K562 (cell line): Measurements from ENCODE around the gene ITPR1. TPM values are rescaled to one million over a fixed set of nuclear protein-coding genes. Genes with fewer than 3 reads are reported as not detected.

Experiments used
- EGR1 ChIP-seq: fragments of 450-650 bp; conservative IDR thresholded peaks from 2 replicates; pipeline ENCODE4 v1.6.1; 2017; ENCODE audit warnings: mild to moderate bottlenecking
- GABPA ChIP-seq: fragments of 200-800 bp; sonication (Bioruptor generic); conservative IDR thresholded peaks from 2 replicates; pipeline ENCODE4 v1.6.1; 2016; ENCODE audit warnings: low read depth, missing genetic modification characterization, missing compliant biosample characterization
- JUNB ChIP-seq: fragments of 450-650 bp; formaldehyde crosslinking; conservative IDR thresholded peaks from 2 replicates; pipeline ENCODE4 v1.4.0; 2020; ENCODE audit warnings: mild to moderate bottlenecking
- KDM5B ChIP-seq: fragments of 200-600 bp; sonication (generic); IDR thresholded peaks from 2 replicates; pipeline ENCODE4 v1.6.1; 2012; ENCODE audit warnings: low read depth, mild to moderate bottlenecking, moderate library complexity, low read length, control low read depth, inconsistent platforms; ENCODE audit not compliant: insufficient replicate concordance
- PTTG1 ChIP-seq: fragments of 450-650 bp; IDR thresholded peaks from 2 replicates; pipeline ENCODE4 v1.6.1; 2016; ENCODE audit warnings: low read depth, mild to moderate bottlenecking, missing genetic modification characterization, missing compliant biosample characterization
- RBM14 ChIP-seq: fragments of 200-400 bp; formaldehyde crosslinking; IDR thresholded peaks from 2 replicates; pipeline ENCODE4 v1.6.1; 2018; ENCODE audit warnings: low read depth, mild to moderate bottlenecking, low read length, moderate library complexity, borderline replicate concordance; ENCODE audit not compliant: insufficient read depth
- SRF ChIP-seq, 2 experiments: fragments of 250-450, 450-650 bp in 1 of 2; sonication (Bioruptor Pico) in 1 of 2; sonication (generic) in 1 of 2; formaldehyde crosslinking; IDR thresholded peaks; 2 replicates each; pipeline versions ENCODE4 v1.5.0 to v1.5.1; 2020 to 2022; ENCODE audit warnings: mild to moderate bottlenecking in 1 of 2, missing genetic modification reagents in 1 of 2
- ZBTB7A ChIP-seq: IDR thresholded peaks from 2 replicates; pipeline ENCODE4 v1.6.1; 2011; ENCODE audit warnings: low read depth, mild to moderate bottlenecking, low read length, moderate library complexity, borderline replicate concordance; ENCODE audit not compliant: control insufficient read depth
- ZNF707 ChIP-seq: fragments of 250-450 bp; sonication (Bioruptor Pico); conservative IDR thresholded peaks from 2 replicates; pipeline ENCODE4 v1.8.0; 2022; ENCODE audit warnings: inconsistent platforms, mild to moderate bottlenecking, moderate library complexity
- polyA plus RNA-seq, 8 experiments: library from polyadenylated mRNA; depleted of rRNA in 4 of 8; stranded (reverse) in 5 of 8; unstranded in 3 of 8; fragments of >200 nt; fragmentation: Nextera tagmentation in 2 of 8; fragmentation: Illumina TruSeq in 1 of 8; extraction: Ambion mirVana in 2 of 8; extraction: Trizol in 1 of 8; gene quantifications; 2 replicates each; pipeline versions ENCODE4 v1.2.1 to v1.2.3, GENCODE V29; 2011 to 2014; ENCODE audit warnings: inconsistent platforms in 1 of 8, missing spikeins in 1 of 8
- total RNA-seq, 7 experiments: library from RNA; depleted of rRNA in 6 of 7; stranded (reverse); fragments of >200 nt in 6 of 7; fragmentation: Illumina TruSeq in 2 of 7; extraction: Trizol in 2 of 7; gene quantifications; 2 replicates each; pipeline versions ENCODE4 v1.2.1 to v1.2.3, GENCODE V29; 2011 to 2021; ENCODE audit warnings: low replicate concordance in 1 of 7
- TF ChIP-seq, protein P1 (sequence below): fragments of 250-450 bp; sonication (Bioruptor Pico); IDR thresholded peaks from 2 replicates; pipeline ENCODE4 v1.5.0; 2020; ENCODE audit warnings: mild to moderate bottlenecking, borderline replicate concordance
- TF ChIP-seq, protein P2 (sequence below): fragments of 200-800 bp; sonication (Bioruptor generic); IDR thresholded peaks from 2 replicates; pipeline ENCODE4 v1.6.1; 2017; ENCODE audit warnings: missing genetic modification characterization, missing compliant biosample characterization
- TF ChIP-seq, protein P3 (sequence below): fragments of 200-800 bp; sonication (Bioruptor generic); IDR thresholded peaks from 2 replicates; pipeline ENCODE4 v1.6.1; 2017; ENCODE audit warnings: missing genetic modification characterization, missing compliant biosample characterization
- TF ChIP-seq, protein P4 (sequence below): sonication (generic); formaldehyde crosslinking; IDR thresholded peaks from 2 replicates; pipeline ENCODE4 v1.8.0; 2023; ENCODE audit warnings: missing genetic modification reagents, mild to moderate bottlenecking, borderline replicate concordance

The ITPR1 gene
- total and polyA plus RNA-seq, 9 of the 15 experiments (the other 6 are each of a cell fraction or from before 2014, with no cell fraction given) = 22.4 to 40.0 (median 27.4) TPM

DNA sequence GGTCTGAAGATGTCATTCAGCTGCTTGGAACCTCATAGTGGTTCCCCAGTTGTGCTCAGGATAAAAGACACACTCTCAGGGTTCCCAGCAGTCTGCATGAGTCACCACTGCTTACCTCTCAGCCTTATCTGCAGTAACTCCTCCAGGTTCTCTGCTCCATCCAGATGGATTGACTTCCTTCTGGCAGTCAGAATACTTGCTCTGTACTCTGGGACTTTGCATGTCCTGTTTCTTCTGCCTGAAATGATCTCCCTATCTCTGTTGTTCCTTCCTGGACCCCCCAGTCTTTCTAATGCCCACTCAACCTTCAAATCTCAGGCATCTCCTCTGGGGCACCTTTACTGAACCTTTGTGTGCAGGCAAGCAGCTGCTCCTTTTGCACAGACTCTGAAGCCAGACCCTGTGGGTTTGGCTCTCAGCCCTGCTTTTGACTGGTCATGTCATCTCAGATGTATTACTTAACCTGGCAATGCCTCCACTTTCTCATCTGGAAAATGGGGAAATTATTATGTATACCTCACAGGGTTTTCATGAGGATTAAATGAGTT is 38.4 kb downstream of the ITPR1 start (continued):
- TF ChIP-seq, protein P1, sequence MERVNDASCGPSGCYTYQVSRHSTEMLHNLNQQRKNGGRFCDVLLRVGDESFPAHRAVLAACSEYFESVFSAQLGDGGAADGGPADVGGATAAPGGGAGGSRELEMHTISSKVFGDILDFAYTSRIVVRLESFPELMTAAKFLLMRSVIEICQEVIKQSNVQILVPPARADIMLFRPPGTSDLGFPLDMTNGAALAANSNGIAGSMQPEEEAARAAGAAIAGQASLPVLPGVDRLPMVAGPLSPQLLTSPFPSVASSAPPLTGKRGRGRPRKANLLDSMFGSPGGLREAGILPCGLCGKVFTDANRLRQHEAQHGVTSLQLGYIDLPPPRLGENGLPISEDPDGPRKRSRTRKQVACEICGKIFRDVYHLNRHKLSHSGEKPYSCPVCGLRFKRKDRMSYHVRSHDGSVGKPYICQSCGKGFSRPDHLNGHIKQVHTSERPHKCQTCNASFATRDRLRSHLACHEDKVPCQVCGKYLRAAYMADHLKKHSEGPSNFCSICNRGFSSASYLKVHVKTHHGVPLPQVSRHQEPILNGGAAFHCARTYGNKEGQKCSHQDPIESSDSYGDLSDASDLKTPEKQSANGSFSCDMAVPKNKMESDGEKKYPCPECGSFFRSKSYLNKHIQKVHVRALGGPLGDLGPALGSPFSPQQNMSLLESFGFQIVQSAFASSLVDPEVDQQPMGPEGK (CRISPR knock-in tag) = no peak
- no peak for TF ChIP-seq KDM5B
- TF ChIP-seq SRF (CRISPR knock-in tag; IDR thresholded peaks at IDR 0.05) = peak in 1 of 2 experiments; percentile 17; a peak in 1 of 4 replicates
- no peak for TF ChIP-seq GABPA (tag)
- TF ChIP-seq PTTG1 = no peak
- TF ChIP-seq ZNF707 (CRISPR knock-in tag) = no peak
- TF ChIP-seq, protein P2, sequence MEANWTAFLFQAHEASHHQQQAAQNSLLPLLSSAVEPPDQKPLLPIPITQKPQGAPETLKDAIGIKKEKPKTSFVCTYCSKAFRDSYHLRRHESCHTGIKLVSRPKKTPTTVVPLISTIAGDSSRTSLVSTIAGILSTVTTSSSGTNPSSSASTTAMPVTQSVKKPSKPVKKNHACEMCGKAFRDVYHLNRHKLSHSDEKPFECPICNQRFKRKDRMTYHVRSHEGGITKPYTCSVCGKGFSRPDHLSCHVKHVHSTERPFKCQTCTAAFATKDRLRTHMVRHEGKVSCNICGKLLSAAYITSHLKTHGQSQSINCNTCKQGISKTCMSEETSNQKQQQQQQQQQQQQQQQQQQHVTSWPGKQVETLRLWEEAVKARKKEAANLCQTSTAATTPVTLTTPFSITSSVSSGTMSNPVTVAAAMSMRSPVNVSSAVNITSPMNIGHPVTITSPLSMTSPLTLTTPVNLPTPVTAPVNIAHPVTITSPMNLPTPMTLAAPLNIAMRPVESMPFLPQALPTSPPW (CRISPR knock-in tag) = no peak
- TF ChIP-seq, protein P3, sequence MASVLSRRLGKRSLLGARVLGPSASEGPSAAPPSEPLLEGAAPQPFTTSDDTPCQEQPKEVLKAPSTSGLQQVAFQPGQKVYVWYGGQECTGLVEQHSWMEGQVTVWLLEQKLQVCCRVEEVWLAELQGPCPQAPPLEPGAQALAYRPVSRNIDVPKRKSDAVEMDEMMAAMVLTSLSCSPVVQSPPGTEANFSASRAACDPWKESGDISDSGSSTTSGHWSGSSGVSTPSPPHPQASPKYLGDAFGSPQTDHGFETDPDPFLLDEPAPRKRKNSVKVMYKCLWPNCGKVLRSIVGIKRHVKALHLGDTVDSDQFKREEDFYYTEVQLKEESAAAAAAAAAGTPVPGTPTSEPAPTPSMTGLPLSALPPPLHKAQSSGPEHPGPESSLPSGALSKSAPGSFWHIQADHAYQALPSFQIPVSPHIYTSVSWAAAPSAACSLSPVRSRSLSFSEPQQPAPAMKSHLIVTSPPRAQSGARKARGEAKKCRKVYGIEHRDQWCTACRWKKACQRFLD (CRISPR knock-in tag) = peak; percentile 92
- TF ChIP-seq EGR1 = no peak
- TF ChIP-seq RBM14 = no peak
- TF ChIP-seq, protein P4, sequence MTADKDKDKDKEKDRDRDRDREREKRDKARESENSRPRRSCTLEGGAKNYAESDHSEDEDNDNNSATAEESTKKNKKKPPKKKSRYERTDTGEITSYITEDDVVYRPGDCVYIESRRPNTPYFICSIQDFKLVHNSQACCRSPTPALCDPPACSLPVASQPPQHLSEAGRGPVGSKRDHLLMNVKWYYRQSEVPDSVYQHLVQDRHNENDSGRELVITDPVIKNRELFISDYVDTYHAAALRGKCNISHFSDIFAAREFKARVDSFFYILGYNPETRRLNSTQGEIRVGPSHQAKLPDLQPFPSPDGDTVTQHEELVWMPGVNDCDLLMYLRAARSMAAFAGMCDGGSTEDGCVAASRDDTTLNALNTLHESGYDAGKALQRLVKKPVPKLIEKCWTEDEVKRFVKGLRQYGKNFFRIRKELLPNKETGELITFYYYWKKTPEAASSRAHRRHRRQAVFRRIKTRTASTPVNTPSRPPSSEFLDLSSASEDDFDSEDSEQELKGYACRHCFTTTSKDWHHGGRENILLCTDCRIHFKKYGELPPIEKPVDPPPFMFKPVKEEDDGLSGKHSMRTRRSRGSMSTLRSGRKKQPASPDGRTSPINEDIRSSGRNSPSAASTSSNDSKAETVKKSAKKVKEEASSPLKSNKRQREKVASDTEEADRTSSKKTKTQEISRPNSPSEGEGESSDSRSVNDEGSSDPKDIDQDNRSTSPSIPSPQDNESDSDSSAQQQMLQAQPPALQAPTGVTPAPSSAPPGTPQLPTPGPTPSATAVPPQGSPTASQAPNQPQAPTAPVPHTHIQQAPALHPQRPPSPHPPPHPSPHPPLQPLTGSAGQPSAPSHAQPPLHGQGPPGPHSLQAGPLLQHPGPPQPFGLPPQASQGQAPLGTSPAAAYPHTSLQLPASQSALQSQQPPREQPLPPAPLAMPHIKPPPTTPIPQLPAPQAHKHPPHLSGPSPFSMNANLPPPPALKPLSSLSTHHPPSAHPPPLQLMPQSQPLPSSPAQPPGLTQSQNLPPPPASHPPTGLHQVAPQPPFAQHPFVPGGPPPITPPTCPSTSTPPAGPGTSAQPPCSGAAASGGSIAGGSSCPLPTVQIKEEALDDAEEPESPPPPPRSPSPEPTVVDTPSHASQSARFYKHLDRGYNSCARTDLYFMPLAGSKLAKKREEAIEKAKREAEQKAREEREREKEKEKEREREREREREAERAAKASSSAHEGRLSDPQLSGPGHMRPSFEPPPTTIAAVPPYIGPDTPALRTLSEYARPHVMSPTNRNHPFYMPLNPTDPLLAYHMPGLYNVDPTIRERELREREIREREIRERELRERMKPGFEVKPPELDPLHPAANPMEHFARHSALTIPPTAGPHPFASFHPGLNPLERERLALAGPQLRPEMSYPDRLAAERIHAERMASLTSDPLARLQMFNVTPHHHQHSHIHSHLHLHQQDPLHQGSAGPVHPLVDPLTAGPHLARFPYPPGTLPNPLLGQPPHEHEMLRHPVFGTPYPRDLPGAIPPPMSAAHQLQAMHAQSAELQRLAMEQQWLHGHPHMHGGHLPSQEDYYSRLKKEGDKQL (CRISPR knock-in tag) = no peak
- no peak for TF ChIP-seq ZBTB7A
- TF ChIP-seq JUNB (CRISPR knock-in tag) = peak; percentile 70
